Activated naive CD4-positive, alpha-beta T cell treated with anti-CD3 and anti-CD28 coated beads for 36 hours (primary cell): Measurements from ENCODE around the gene FAM3D. TPM values are rescaled to one million over a fixed set of nuclear protein-coding genes. Genes with fewer than 3 reads are reported as not detected.
"Not testable (repeated sequence)": the region's sequence is repeated elsewhere in the genome, so short reads cannot be mapped to it uniquely, and the experiment has no call there.

Experiments used
- CTCF ChIA-PET: fragments of 350-600 bp; sonication (Branson Sonifier 250); formaldehyde crosslinking; loops from one replicate; lab custom pipeline; 2021; ENCODE audit warnings: antibody characterized with exemption; lab: Charles Lee
- DNase-seq: peaks from one replicate; pipeline ENCODE4 v3.0.0-alpha.2; 2020
- H3K27ac Mint-ChIP-seq: one replicate; pipeline ENCODE4 v1.8.0; 2021; ENCODE audit warnings: mild to moderate bottlenecking, mixed read lengths
- H3K27me3 Mint-ChIP-seq: one replicate; pipeline ENCODE4 v1.8.0; 2021; ENCODE audit warnings: low read depth, mixed read lengths
- H3K36me3 Mint-ChIP-seq: one replicate; pipeline ENCODE4 v1.8.0; 2021; ENCODE audit warnings: low read depth, mixed read lengths
- H3K4me1 Mint-ChIP-seq: one replicate; pipeline ENCODE4 v1.8.0; 2021; ENCODE audit warnings: low read depth, mixed read lengths
- H3K4me3 Mint-ChIP-seq: one replicate; pipeline ENCODE4 v1.8.0; 2021; ENCODE audit warnings: mild to moderate bottlenecking, moderate library complexity, mixed read lengths
- H3K9me3 Mint-ChIP-seq: one replicate; pipeline ENCODE4 v1.8.0; 2021; ENCODE audit warnings: mixed read lengths
- intact Hi-C: fragments of 100-400 bp; cut with micrococcal nuclease; formaldehyde crosslinking; loops from one replicate; pipeline ENCODE4 v1.15.1; 2023
- total RNA-seq, 2 experiments: library from RNA; stranded (reverse); gene quantifications; one replicate each; pipeline ENCODE4 v1.2.3, GENCODE V29; 2021

Gene FAM3D
- not detected for total RNA-seq

- intact Hi-C loops: no loop called here
- Mint-ChIP-seq H3K27ac (no peak within 1 kb of the TSS), H3K27me3 (peaks cover 1% of the 10 kb centered on the region), H3K9me3 (no peaks in the 10 kb centered on the region), H3K4me3 (no peak within 1 kb of the TSS), H3K4me1 (no peaks in the 10 kb centered on the region), H3K36me3 (no peaks in the 10 kb centered on the region)
- DNase-seq: no peak
- CTCF ChIA-PET: interaction anchor here (1.9 kb wide), 1 partner anchor 25 kb away, joined by 4 read pairs; no protein-coding TSS in a partner anchor
Measured at GRCh38 chr3:58666683-58667082, at the start of gene FAM3D. Gene FAM3D (minus strand): TSS chr3:58666774. CDS start chr3:58655563, 11,211 bp downstream.

- CTCF ChIA-PET: no interaction called here
- intact Hi-C loops: no loop called here
- Mint-ChIP-seq H3K4me1 (no peaks in the 10 kb centered on the region), H3K27ac (no peak overlapping the region), H3K9me3 (no peaks in the 10 kb centered on the region), H3K36me3 (no peaks in the 10 kb centered on the region), H3K4me3 (no peak overlapping the region), H3K27me3 (no peaks in the 10 kb centered on the region)
- no peak for DNase-seq
Measured at GRCh38 chr3:58713715-58714401, 47.3 kb upstream of the FAM3D start.

- Mint-ChIP-seq H3K4me1 (no peaks in the 10 kb centered on the region), H3K27ac (no peak overlapping the region), H3K36me3 (no peaks in the 10 kb centered on the region), H3K9me3 (no peaks in the 10 kb centered on the region), H3K4me3 (no peak overlapping the region), H3K27me3 (no peaks in the 10 kb centered on the region)
- intact Hi-C loops: no loop called here
- CTCF ChIA-PET: no interaction called here
- DNase-seq: no peak
Measured at GRCh38 chr3:58711871-58712270, 45.3 kb upstream of the FAM3D start.

- H3K36me3 Mint-ChIP-seq, H3K27ac Mint-ChIP-seq, H3K9me3 Mint-ChIP-seq, intact Hi-C loops, H3K4me1 Mint-ChIP-seq, CTCF ChIA-PET, H3K27me3 Mint-ChIP-seq, DNase-seq, H3K4me3 Mint-ChIP-seq: not testable (repeated sequence)
Measured at GRCh38 chr3:58708983-58709382, 42.4 kb upstream of the FAM3D start.

GRCh38 chr3:58708116-58708791 is 41.7 kb upstream of the FAM3D start:
- Mint-ChIP-seq H3K4me1 (no peaks in the 10 kb centered on the region), H3K9me3 (no peaks in the 10 kb centered on the region), H3K27me3 (no peaks in the 10 kb centered on the region), H3K4me3 (no peak overlapping the region), H3K27ac (no peak overlapping the region), H3K36me3 (no peaks in the 10 kb centered on the region)
- CTCF ChIA-PET: no interaction called here
- no peak for DNase-seq
- intact Hi-C loops: no loop called here

GRCh38 chr3:58707390-58707930 is 40.9 kb upstream of the FAM3D start:
- intact Hi-C loops: no loop called here
- no peak for DNase-seq

GRCh38 chr3:58706395-58707167 is 40.0 kb upstream of the FAM3D start:
- no peaks in the 10 kb centered on the region for H3K4me1 Mint-ChIP-seq
- CTCF ChIA-PET: no interaction called here
- no peaks in the 10 kb centered on the region for H3K27me3 Mint-ChIP-seq
- H3K36me3 Mint-ChIP-seq: no peaks in the 10 kb centered on the region
- no peaks in the 10 kb centered on the region for H3K9me3 Mint-ChIP-seq
- H3K4me3 Mint-ChIP-seq: no peak overlapping the region
- no peak overlapping the region for H3K27ac Mint-ChIP-seq
- intact Hi-C loops: no loop called here
- DNase-seq: no peak

More at GRCh38 chr3:58707390-58707930, 40.9 kb upstream of the FAM3D start:
- H3K4me3 Mint-ChIP-seq: no peak overlapping the region
- H3K27me3 Mint-ChIP-seq: no peaks in the 10 kb centered on the region
- H3K9me3 Mint-ChIP-seq: no peaks in the 10 kb centered on the region
- H3K4me1 Mint-ChIP-seq: no peaks in the 10 kb centered on the region
- no peak overlapping the region for H3K27ac Mint-ChIP-seq
- H3K36me3 Mint-ChIP-seq: no peaks in the 10 kb centered on the region
- CTCF ChIA-PET: no interaction called here

- CTCF ChIA-PET: interaction anchor here (0.6 kb wide), 1 partner anchor 1814 kb away, joined by 3 read pairs; no protein-coding TSS in a partner anchor
- H3K36me3 Mint-ChIP-seq: no peaks in the 10 kb centered on the region
- no peaks in the 10 kb centered on the region for H3K4me1 Mint-ChIP-seq
- H3K27ac Mint-ChIP-seq: no peak overlapping the region
- H3K4me3 Mint-ChIP-seq: no peak overlapping the region
- intact Hi-C loops: no loop called here
- no peaks in the 10 kb centered on the region for H3K9me3 Mint-ChIP-seq
- no peak for DNase-seq
- H3K27me3 Mint-ChIP-seq: peaks cover 2% of the 10 kb centered on the region
Measured at GRCh38 chr3:58704745-58705144, 38.2 kb upstream of the FAM3D start.

- DNase-seq, H3K4me3 Mint-ChIP-seq, H3K4me1 Mint-ChIP-seq, H3K27me3 Mint-ChIP-seq, H3K36me3 Mint-ChIP-seq, intact Hi-C loops, H3K9me3 Mint-ChIP-seq, H3K27ac Mint-ChIP-seq: not testable (repeated sequence)
- CTCF ChIA-PET: interaction anchor here (0.6 kb wide), 1 partner anchor 1814 kb away, joined by 3 read pairs; no protein-coding TSS in a partner anchor
Measured at GRCh38 chr3:58704304-58704703, 37.7 kb upstream of the FAM3D start.

GRCh38 chr3:58698246-58698645 is 31.7 kb upstream of the FAM3D start:
- Mint-ChIP-seq H3K36me3 (no peaks in the 10 kb centered on the region), H3K4me3 (no peak overlapping the region), H3K27ac (no peak overlapping the region), H3K27me3 (peaks cover 19% of the 10 kb centered on the region), H3K4me1 (no peaks in the 10 kb centered on the region), H3K9me3 (peaks cover 1% of the 10 kb centered on the region)
- intact Hi-C loops: no loop called here
- CTCF ChIA-PET: no interaction called here
- no peak for DNase-seq

- H3K9me3 Mint-ChIP-seq: peaks cover 1% of the 10 kb centered on the region
- intact Hi-C loops: no loop called here
- no peak for DNase-seq
- CTCF ChIA-PET: interaction anchor here (1.8 kb wide), 1 partner anchor 129 kb away, joined by 4 read pairs; no protein-coding TSS in a partner anchor
- no peak overlapping the region for H3K27ac Mint-ChIP-seq
- no peaks in the 10 kb centered on the region for H3K36me3 Mint-ChIP-seq
- H3K4me1 Mint-ChIP-seq: no peaks in the 10 kb centered on the region
- H3K27me3 Mint-ChIP-seq: peaks cover 19% of the 10 kb centered on the region
- no peak overlapping the region for H3K4me3 Mint-ChIP-seq
Measured at GRCh38 chr3:58697561-58697960, 31.0 kb upstream of the FAM3D start.

GRCh38 chr3:58696813-58697212 is 30.2 kb upstream of the FAM3D start:
- CTCF ChIA-PET: interaction anchor here (0.6 to 1.8 kb wide), 2 partner anchors 128 to 294 kb away, joined by 3 to 4 read pairs; no protein-coding TSS in a partner anchor
- not testable (repeated sequence) for H3K4me1 Mint-ChIP-seq

More at GRCh38 chr3:58696813-58697212, 30.2 kb upstream of the FAM3D start:
- intact Hi-C loops, H3K9me3 Mint-ChIP-seq, H3K27ac Mint-ChIP-seq, DNase-seq, H3K36me3 Mint-ChIP-seq, H3K4me3 Mint-ChIP-seq: not testable (repeated sequence)
- peaks cover 19% of the 10 kb centered on the region for H3K27me3 Mint-ChIP-seq
